Measurements from ENCODE around the gene TIGAR. TPM values are rescaled to one million over a fixed set of nuclear protein-coding genes. Genes with fewer than 3 reads are reported as not detected.
A peak's percentile ranks its signal among the peaks of the same experiment; 100 is the strongest.

The TIGAR gene
- total RNA-seq, 2 experiments from 2014 or later: 14.7 to 15.8 TPM

DNA sequence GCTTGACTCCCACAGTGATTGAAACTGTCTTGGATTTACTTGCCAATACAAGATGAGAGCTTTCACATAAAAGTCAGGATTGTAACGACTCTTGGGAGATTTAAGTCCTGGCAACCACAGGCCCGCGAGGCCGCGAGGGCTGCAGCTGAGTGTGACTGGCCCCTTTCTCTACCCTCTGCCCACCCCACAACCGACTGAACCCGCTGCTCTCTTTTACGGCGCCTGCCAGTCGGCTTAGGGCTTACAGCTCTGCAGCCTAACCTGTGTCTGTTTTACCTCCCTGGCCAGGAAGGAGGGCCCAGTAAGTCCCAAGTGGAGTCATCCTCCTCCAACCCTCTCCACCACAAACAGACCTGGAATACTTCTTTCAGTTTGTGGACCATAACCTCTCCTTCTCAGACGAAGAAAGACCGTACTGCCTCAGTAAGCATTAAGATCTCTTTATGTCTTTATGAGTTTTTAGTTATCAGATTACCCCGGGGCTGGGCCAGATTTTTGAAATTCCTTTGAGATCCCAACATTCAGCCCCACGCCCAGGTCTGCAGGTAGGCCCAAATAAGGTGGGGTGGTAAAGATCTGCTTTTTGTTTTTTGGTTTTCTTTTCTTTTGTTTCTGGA lies 12.6 kb upstream of the TIGAR start:
- Mint-ChIP-seq H3K27me3 (ENCODE audit: low read depth) (no peaks in the 10 kb centered on the region), H3K9me3 (ENCODE audit: insufficient read depth) (no peaks in the 10 kb centered on the region), H3K4me3 (no peak overlapping the region), H3K4me1 (ENCODE audit: low read depth) (peaks cover 5% of the 10 kb centered on the region), H3K36me3 (ENCODE audit: low read depth) (peaks cover 85% of the 10 kb centered on the region), H3K27ac (peak overlapping the region; percentile 47)
- CTCF ChIA-PET: no interaction called here
- ATAC-seq: no peak
- POLR2A ChIA-PET: interaction anchor here (1.1 kb wide), 1 partner anchor 9 kb away, joined by 3 read pairs; no protein-coding TSS in a partner anchor
- no peak for DNase-seq

DNA sequence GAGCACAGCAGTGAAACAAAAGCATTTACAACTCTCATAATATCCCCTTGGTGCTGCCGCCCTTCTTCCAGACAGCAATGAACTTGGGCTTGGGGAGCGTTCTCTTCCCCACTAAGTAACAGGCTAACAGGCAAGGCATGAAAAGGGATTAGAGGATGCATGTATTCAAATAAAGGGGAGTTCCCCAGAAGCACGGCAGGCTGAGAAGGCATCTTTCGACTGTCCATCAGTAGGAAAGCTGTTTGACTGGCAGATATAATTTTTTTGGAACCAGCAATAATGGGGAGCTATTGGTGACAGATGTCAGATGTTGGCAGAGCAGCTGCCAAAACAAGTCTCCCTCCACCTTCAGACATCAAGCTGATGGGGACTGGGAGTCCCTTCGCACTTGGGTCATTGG lies 9.2 kb upstream of the TIGAR start:
- H3K27ac Mint-ChIP-seq: peak overlapping the region; percentile 13
- H3K9me3 Mint-ChIP-seq (ENCODE audit: insufficient read depth): no peaks in the 10 kb centered on the region
- CTCF ChIA-PET: interaction anchor here (0.6 to 1.4 kb wide), 2 partner anchors 382 to 426 kb away, joined by 3 read pairs; no protein-coding TSS in a partner anchor
- H3K36me3 Mint-ChIP-seq (ENCODE audit: low read depth): peaks cover 61% of the 10 kb centered on the region
- no peak overlapping the region for H3K4me3 Mint-ChIP-seq
- H3K4me1 Mint-ChIP-seq (ENCODE audit: low read depth): peaks cover 5% of the 10 kb centered on the region
- H3K27me3 Mint-ChIP-seq (ENCODE audit: low read depth): no peaks in the 10 kb centered on the region
- ATAC-seq (no peak), DNase-seq (no peak)
- POLR2A ChIA-PET: interaction anchor here (0.5 kb wide), 1 partner anchor 28 kb away, joined by 3 read pairs; no protein-coding TSS in a partner anchor

GRCh38 chr12:4312251-4312650 lies 8.8 kb upstream of the TIGAR start:
- Mint-ChIP-seq H3K27ac (peak overlapping the region; percentile 13), H3K27me3 (ENCODE audit: low read depth) (no peaks in the 10 kb centered on the region), H3K36me3 (ENCODE audit: low read depth) (peaks cover 57% of the 10 kb centered on the region), H3K4me3 (no peak overlapping the region), H3K4me1 (ENCODE audit: low read depth) (peaks cover 5% of the 10 kb centered on the region), H3K9me3 (ENCODE audit: insufficient read depth) (no peaks in the 10 kb centered on the region)
- ChIA-PET POLR2A (no interaction called here), CTCF (interaction anchor here (0.6 to 1.4 kb wide), 2 partner anchors 382 to 426 kb away, joined by 3 read pairs; no protein-coding TSS in a partner anchor)
- DNase-seq (no peak), ATAC-seq (no peak)

DNA sequence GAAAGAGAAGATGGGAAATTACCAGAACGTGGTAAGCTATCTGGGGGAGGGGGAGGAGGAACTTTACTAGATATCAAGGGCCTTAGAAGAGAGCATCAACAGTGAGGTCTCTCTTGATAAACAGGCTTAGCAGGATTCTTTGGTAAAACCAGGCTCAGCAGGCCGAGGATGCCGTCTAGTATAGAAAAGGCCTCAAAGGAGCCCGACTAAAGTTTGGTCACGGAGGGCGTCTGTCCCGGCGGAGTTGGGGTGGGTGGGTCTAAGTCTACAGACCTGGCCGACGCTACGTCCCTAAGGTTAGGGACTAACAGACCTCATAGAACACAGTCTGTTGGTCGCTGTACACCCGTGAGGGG lies 538 bp upstream of the TIGAR start:
- Mint-ChIP-seq H3K9me3 (ENCODE audit: insufficient read depth) (no peaks in the 10 kb centered on the region), H3K4me1 (ENCODE audit: low read depth) (peaks cover 44% of the 10 kb centered on the region), H3K36me3 (ENCODE audit: low read depth) (peaks cover 16% of the 10 kb centered on the region), H3K27ac (peak overlapping the region; percentile 95), H3K4me3 (peak overlapping the region; percentile 83), H3K27me3 (ENCODE audit: low read depth) (no peaks in the 10 kb centered on the region)
- POLR2A ChIA-PET: interaction anchor here (0.6 to 1.1 kb wide), 2 partner anchors 15 to 16 kb away, joined by 3 read pairs; no protein-coding TSS in a partner anchor
- no peak for ATAC-seq
- no peak for DNase-seq
- CTCF ChIA-PET: interaction anchor here (1.5 kb wide), 1 partner anchor 44 kb away, joined by 5 read pairs; no protein-coding TSS in a partner anchor

- Mint-ChIP-seq H3K27me3 (ENCODE audit: low read depth) (no peaks in the 10 kb centered on the region), H3K27ac (peak overlapping the region; percentile 57), H3K36me3 (ENCODE audit: low read depth) (peaks cover 20% of the 10 kb centered on the region), H3K4me3 (peak overlapping the region; percentile 1), H3K4me1 (ENCODE audit: low read depth) (peaks cover 52% of the 10 kb centered on the region), H3K9me3 (ENCODE audit: insufficient read depth) (no peaks in the 10 kb centered on the region)
- no peak for ATAC-seq
- DNase-seq: no peak
- ChIA-PET POLR2A (interaction anchor here (1.6 kb wide), 1 partner anchor 14 kb away, joined by 3 read pairs; no protein-coding TSS in a partner anchor), CTCF (interaction anchor here (0.6 to 1.0 kb wide), 2 partner anchors 439 to 589 kb away, joined by 3 read pairs; no protein-coding TSS in a partner anchor)
These were observed 1.7 kb downstream of the TIGAR start for GRCh38 chr12:4322726-4323125.

GRCh38 chr12:4323396-4323795 lies 2.4 kb downstream of the TIGAR start:
- peak overlapping the region; percentile 9 for H3K27ac Mint-ChIP-seq
- peak overlapping the region; percentile 38 for H3K4me3 Mint-ChIP-seq
- CTCF ChIA-PET: interaction anchor here (1.0 kb wide), 1 partner anchor 440 kb away, joined by 3 read pairs; no protein-coding TSS in a partner anchor
- DNase-seq: no peak
- POLR2A ChIA-PET: interaction anchor here (1.6 kb wide), 1 partner anchor 13 kb away, joined by 3 read pairs; no protein-coding TSS in a partner anchor
- peaks cover 20% of the 10 kb centered on the region for H3K36me3 Mint-ChIP-seq (ENCODE audit: low read depth)
- no peaks in the 10 kb centered on the region for H3K9me3 Mint-ChIP-seq (ENCODE audit: insufficient read depth)
- H3K27me3 Mint-ChIP-seq (ENCODE audit: low read depth): no peaks in the 10 kb centered on the region
- ATAC-seq: no peak
- peaks cover 52% of the 10 kb centered on the region for H3K4me1 Mint-ChIP-seq (ENCODE audit: low read depth)

GRCh38 chr12:4324366-4324765 lies 3.4 kb downstream of the TIGAR start:
- DNase-seq: no peak
- no peak for ATAC-seq
- ChIA-PET CTCF (no interaction called here), POLR2A (no interaction called here)
- H3K27me3 Mint-ChIP-seq (ENCODE audit: low read depth): no peaks in the 10 kb centered on the region
- H3K36me3 Mint-ChIP-seq (ENCODE audit: low read depth): peaks cover 22% of the 10 kb centered on the region
- H3K27ac Mint-ChIP-seq: no peak overlapping the region
- no peak overlapping the region for H3K4me3 Mint-ChIP-seq
- no peaks in the 10 kb centered on the region for H3K9me3 Mint-ChIP-seq (ENCODE audit: insufficient read depth)
- H3K4me1 Mint-ChIP-seq (ENCODE audit: low read depth): peaks cover 49% of the 10 kb centered on the region

DNA sequence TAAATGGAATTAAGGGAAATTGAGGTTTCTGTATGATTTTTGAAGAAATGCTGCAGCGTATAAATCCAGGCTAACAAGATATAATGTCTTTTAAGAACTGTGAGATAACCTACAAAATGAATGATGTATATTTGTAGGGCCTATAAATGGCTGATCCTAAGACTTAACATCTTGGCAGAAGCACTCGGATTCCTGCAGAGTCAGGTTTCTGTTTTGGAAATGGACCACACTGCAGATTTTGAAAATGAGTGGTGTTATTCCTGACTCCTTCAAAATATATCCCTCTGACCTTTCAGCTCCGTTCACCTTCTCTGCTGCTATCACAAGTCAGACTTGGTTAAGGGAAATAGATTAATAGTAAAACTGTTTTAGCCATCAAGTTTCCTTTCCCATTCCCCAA lies 5.0 kb downstream of the TIGAR start:
- ChIA-PET POLR2A (no interaction called here), CTCF (no interaction called here)
- no peaks in the 10 kb centered on the region for H3K9me3 Mint-ChIP-seq (ENCODE audit: insufficient read depth)
- DNase-seq (no peak), ATAC-seq (no peak)
- peaks cover 37% of the 10 kb centered on the region for H3K4me1 Mint-ChIP-seq (ENCODE audit: low read depth)
- H3K4me3 Mint-ChIP-seq: no peak overlapping the region
- H3K27me3 Mint-ChIP-seq (ENCODE audit: low read depth): no peaks in the 10 kb centered on the region
- H3K36me3 Mint-ChIP-seq (ENCODE audit: low read depth): peaks cover 22% of the 10 kb centered on the region
- H3K27ac Mint-ChIP-seq: no peak overlapping the region

- DNase-seq (no peak), ATAC-seq (no peak)
- Mint-ChIP-seq H3K27ac (no peak overlapping the region), H3K9me3 (ENCODE audit: insufficient read depth) (no peaks in the 10 kb centered on the region), H3K36me3 (ENCODE audit: low read depth) (peaks cover 25% of the 10 kb centered on the region), H3K27me3 (ENCODE audit: low read depth) (no peaks in the 10 kb centered on the region), H3K4me3 (no peak overlapping the region), H3K4me1 (ENCODE audit: low read depth) (peaks cover 29% of the 10 kb centered on the region)
- CTCF ChIA-PET: interaction anchor here (0.6 kb wide), 1 partner anchor 323 kb away, joined by 3 read pairs; no protein-coding TSS in a partner anchor
- POLR2A ChIA-PET: no interaction called here
These were observed 6.3 kb downstream of the TIGAR start for GRCh38 chr12:4327293-4327692.

- H3K9me3 Mint-ChIP-seq (ENCODE audit: insufficient read depth): no peaks in the 10 kb centered on the region
- peaks cover 7% of the 10 kb centered on the region for H3K4me1 Mint-ChIP-seq (ENCODE audit: low read depth)
- POLR2A ChIA-PET: interaction anchor here (0.6 kb wide), 1 partner anchor 432 kb away, joined by 4 read pairs; no protein-coding TSS in a partner anchor
- DNase-seq (no peak), ATAC-seq (no peak)
- no peak overlapping the region for H3K27ac Mint-ChIP-seq
- peaks cover 20% of the 10 kb centered on the region for H3K36me3 Mint-ChIP-seq (ENCODE audit: low read depth)
- CTCF ChIA-PET: interaction anchor here (0.7 to 1.8 kb wide), 2 partner anchors 10 to 428 kb away, joined by 3 to 4 read pairs; no protein-coding TSS in a partner anchor
- no peaks in the 10 kb centered on the region for H3K27me3 Mint-ChIP-seq (ENCODE audit: low read depth)
- H3K4me3 Mint-ChIP-seq: no peak overlapping the region
These were observed 9.2 kb downstream of the TIGAR start for GRCh38 chr12:4330203-4330602.

GRCh38 chr12:4331221-4331620 lies 10.2 kb downstream of the TIGAR start:
- ChIA-PET CTCF (no interaction called here), POLR2A (no interaction called here)
- DNase-seq (no peak), ATAC-seq (no peak)
- Mint-ChIP-seq H3K4me1 (ENCODE audit: low read depth) (peaks cover 5% of the 10 kb centered on the region), H3K27me3 (ENCODE audit: low read depth) (no peaks in the 10 kb centered on the region), H3K36me3 (ENCODE audit: low read depth) (peaks cover 25% of the 10 kb centered on the region), H3K4me3 (no peak overlapping the region), H3K9me3 (ENCODE audit: insufficient read depth) (no peaks in the 10 kb centered on the region), H3K27ac (no peak overlapping the region)

DNA sequence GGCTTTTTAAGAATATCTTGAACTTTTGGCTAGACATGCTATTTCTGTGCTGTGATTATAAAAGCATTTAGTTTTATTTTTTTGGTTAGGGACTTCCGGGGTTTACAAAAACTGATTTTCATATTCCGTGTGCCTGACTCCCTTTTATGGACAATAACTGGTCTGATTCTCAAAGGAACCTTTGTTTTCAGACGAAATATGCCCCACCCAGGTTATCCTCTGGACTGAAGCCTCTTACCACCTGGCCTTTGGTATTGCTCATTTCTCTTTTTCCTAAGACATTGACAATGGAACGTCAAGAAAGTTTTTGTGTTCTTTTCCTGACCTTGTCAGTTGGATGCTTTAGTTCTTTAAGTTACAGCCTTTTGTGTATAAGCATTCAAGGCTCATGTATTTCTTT lies 10.8 kb downstream of the TIGAR start:
- DNase-seq (no peak), ATAC-seq (no peak)
- Mint-ChIP-seq H3K9me3 (ENCODE audit: insufficient read depth) (no peaks in the 10 kb centered on the region), H3K4me1 (ENCODE audit: low read depth) (peaks cover 3% of the 10 kb centered on the region), H3K27ac (no peak overlapping the region), H3K27me3 (ENCODE audit: low read depth) (no peaks in the 10 kb centered on the region), H3K36me3 (ENCODE audit: low read depth) (peaks cover 29% of the 10 kb centered on the region), H3K4me3 (no peak overlapping the region)
- POLR2A ChIA-PET: no interaction called here
- CTCF ChIA-PET: interaction anchor here (0.6 kb wide), 1 partner anchor 244 kb away, joined by 3 read pairs; no protein-coding TSS in a partner anchor

Data from activated CD8-positive, alpha-beta T cell treated with anti-CD3 and anti-CD28 coated beads, Interleukin-2, amount 10 ng/mL, durations not matched to agents 7 days and 5 days (primary cell).